Caco-2 (cell line): ENCODE data around the gene RBM43. TPM values are rescaled to one million over a fixed set of nuclear protein-coding genes. Genes with fewer than 3 reads are reported as not detected.

Source experiments
- BruUV-seq: library from RNA; stranded (reverse); fragments of 400-500 nt; replicated peaks from 2 replicates; lab custom pipeline; 2021; lab: Mats Ljungman, UMichigan
- CTCF ChIA-PET: fragments of 300-600 bp; sonication (Branson Sonifier 250); formaldehyde crosslinking; loops from one replicate; lab custom pipeline; 2022; ENCODE audit warnings: antibody characterized with exemption; lab: Charles Lee
- POLR2A ChIA-PET: fragments of 300-600 bp; sonication (Branson Sonifier 250); formaldehyde crosslinking; loops from one replicate; lab custom pipeline; 2022; ENCODE audit warnings: antibody characterized with exemption; lab: Charles Lee
- DNase-seq, 2 experiments: peaks; one replicate each; pipeline versions ENCODE4 v3.0.0 to v3.0.0-alpha.2; 2020 to 2022
- H3K27me3 ChIP-seq: replicated peaks from 2 replicates; pipeline ENCODE4 v1.6.0; 2011; ENCODE audit warnings: low read length; ENCODE audit not compliant: control insufficient read depth, insufficient read depth
- H3K36me3 ChIP-seq: 2 replicates; pipeline ENCODE4 v1.5.1; 2011; ENCODE audit warnings: low read length; ENCODE audit not compliant: control insufficient read depth, insufficient read depth
- H3K4me1 ChIP-seq: fragments of 250-450 bp; sonication (Bioruptor Pico); 2 replicates; pipeline ENCODE4 v1.5.1; 2020; ENCODE audit warnings: mild to moderate bottlenecking
- H3K4me3 ChIP-seq: 2 replicates; pipeline ENCODE4 v1.5.1; 2011; ENCODE audit warnings: low read depth, mild to moderate bottlenecking, control low read depth, low read length
- H3K9me3 ChIP-seq: fragments of 250-450 bp; sonication (Bioruptor Pico); 2 replicates; pipeline ENCODE4 v1.5.1; 2020; ENCODE audit warnings: mild to moderate bottlenecking, moderate library complexity
- H3K27ac Mint-ChIP-seq: one replicate; pipeline ENCODE4 v1.8.0; 2022; ENCODE audit warnings: mixed read lengths; ENCODE audit not compliant: unreplicated experiment
- H3K27me3 Mint-ChIP-seq: one replicate; pipeline ENCODE4 v1.8.0; 2022; ENCODE audit warnings: mixed read lengths; ENCODE audit not compliant: insufficient read depth, unreplicated experiment
- H3K36me3 Mint-ChIP-seq: one replicate; pipeline ENCODE4 v1.8.0; 2022; ENCODE audit warnings: mild to moderate bottlenecking, mixed read lengths; ENCODE audit not compliant: insufficient read depth, unreplicated experiment
- H3K4me1 Mint-ChIP-seq: one replicate; pipeline ENCODE4 v1.8.0; 2022; ENCODE audit warnings: low read depth, mixed read lengths; ENCODE audit not compliant: unreplicated experiment
- H3K4me3 Mint-ChIP-seq: one replicate; pipeline ENCODE4 v1.8.0; 2022; ENCODE audit warnings: mild to moderate bottlenecking, moderate library complexity, mixed read lengths; ENCODE audit not compliant: unreplicated experiment
- H3K9me3 Mint-ChIP-seq: one replicate; pipeline ENCODE4 v1.8.0; 2022; ENCODE audit warnings: mixed read lengths; ENCODE audit not compliant: unreplicated experiment
- CTCF ChIP-seq, 2 experiments: fragments of 200-600 bp in 1 of 2; IDR thresholded peaks; 1 replicate in 1 of 2; 2 replicates in 1 of 2; pipeline versions ENCODE4 v1.5.1 to v1.8.0; 2011 to 2022; ENCODE audit warnings: antibody characterized with exemption in 1 of 2, control low read depth in 1 of 2, inconsistent platforms in 1 of 2, low read depth in 1 of 2, low read length in 1 of 2, mild to moderate bottlenecking in 1 of 2, moderate library complexity in 1 of 2; ENCODE audit not compliant: insufficient read depth in 1 of 2, severe bottlenecking in 1 of 2, unreplicated experiment in 1 of 2
- intact Hi-C: fragments of 100-400 bp; cut with micrococcal nuclease; formaldehyde crosslinking; loops from one replicate; pipeline ENCODE4 v1.10.0; 2022; ENCODE audit not compliant: unreplicated experiment
- total RNA-seq: library from RNA; stranded (reverse); gene quantifications from 2 replicates; pipeline ENCODE4 v1.2.3, GENCODE V29; 2022

RBM43 gene
- total RNA-seq, 1 experiment from 2014 or later = 1.4 TPM

GRCh38 chr2:151243468-151243867 lies 18.2 kb downstream of the RBM43 start:
- BruUV-seq = no TSS peak
- no peaks in the 10 kb centered on the region for H3K27me3 Mint-ChIP-seq
- POLR2A ChIA-PET = no interaction called here

DNA sequence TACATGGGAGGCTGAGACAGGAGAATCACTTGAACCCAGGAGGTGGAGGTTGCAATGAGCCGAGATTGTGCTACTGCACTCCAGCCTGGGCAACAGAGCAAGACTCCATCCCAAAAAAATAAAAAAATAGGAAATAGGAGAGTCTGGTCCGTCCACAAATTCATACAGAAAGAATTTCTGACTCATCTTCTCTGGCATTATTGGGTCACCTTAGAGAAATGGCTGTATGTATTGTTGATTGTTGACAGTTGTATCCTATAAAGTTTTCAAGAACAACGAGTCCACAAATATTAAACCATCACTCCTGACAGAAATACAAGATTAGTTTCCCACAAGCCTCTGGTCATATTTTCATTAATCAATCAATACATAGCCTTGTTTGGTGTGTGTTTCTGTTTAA lies 20.4 kb downstream of the RBM43 start:
- no peak for DNase-seq
- Histone ChIP-seq H3K4me3 (no peak overlapping the region), H3K9me3 (no peaks in the 10 kb centered on the region), H3K27me3 (no peaks in the 10 kb centered on the region), H3K4me1 (no peaks in the 10 kb centered on the region), H3K36me3 (no peaks in the 10 kb centered on the region)
- no TSS peak for BruUV-seq
- intact Hi-C loops = no loop called here
- Mint-ChIP-seq H3K9me3 (no peaks in the 10 kb centered on the region), H3K27me3 (no peaks in the 10 kb centered on the region), H3K4me1 (no peaks in the 10 kb centered on the region), H3K27ac (no peak overlapping the region), H3K4me3 (no peak overlapping the region), H3K36me3 (no peaks in the 10 kb centered on the region)
- POLR2A ChIA-PET = no interaction called here
- CTCF ChIA-PET = no interaction called here
- no peak for TF ChIP-seq CTCF (IDR thresholded peaks at IDR 0.05; ENCODE audit: insufficient read depth in 1 of 2, low read depth in 1 of 2, low read length in 1 of 2, severe bottlenecking in 1 of 2, unreplicated experiment in 1 of 2)

More at GRCh38 chr2:151243468-151243867, 18.2 kb downstream of the RBM43 start:
- Histone ChIP-seq H3K27me3 (no peaks in the 10 kb centered on the region), H3K36me3 (no peaks in the 10 kb centered on the region), H3K9me3 (no peaks in the 10 kb centered on the region), H3K4me1 (no peaks in the 10 kb centered on the region), H3K4me3 (no peak overlapping the region)
- TF ChIP-seq CTCF (IDR thresholded peaks at IDR 0.05; ENCODE audit: insufficient read depth in 1 of 2, low read depth in 1 of 2, low read length in 1 of 2, severe bottlenecking in 1 of 2, unreplicated experiment in 1 of 2) = no peak
- DNase-seq = no peak
- H3K9me3 Mint-ChIP-seq = peaks cover 7% of the 10 kb centered on the region
- H3K27ac Mint-ChIP-seq = no peak overlapping the region
- intact Hi-C loops = no loop called here
- H3K36me3 Mint-ChIP-seq = no peaks in the 10 kb centered on the region
- CTCF ChIA-PET = no interaction called here
- H3K4me3 Mint-ChIP-seq = no peak overlapping the region
- no peaks in the 10 kb centered on the region for H3K4me1 Mint-ChIP-seq

GRCh38 chr2:151240433-151240832 lies 21.2 kb downstream of the RBM43 start:
- Mint-ChIP-seq H3K4me1 (no peaks in the 10 kb centered on the region), H3K27ac (no peak overlapping the region), H3K27me3 (no peaks in the 10 kb centered on the region), H3K36me3 (no peaks in the 10 kb centered on the region), H3K9me3 (no peaks in the 10 kb centered on the region), H3K4me3 (no peak overlapping the region)
- no TSS peak for BruUV-seq
- intact Hi-C loops = no loop called here
- DNase-seq = no peak
- ChIA-PET POLR2A (no interaction called here), CTCF (no interaction called here)
- Histone ChIP-seq H3K4me3 (no peak overlapping the region), H3K36me3 (no peaks in the 10 kb centered on the region), H3K4me1 (no peaks in the 10 kb centered on the region), H3K9me3 (no peaks in the 10 kb centered on the region), H3K27me3 (no peaks in the 10 kb centered on the region)
- TF ChIP-seq CTCF (IDR thresholded peaks at IDR 0.05; ENCODE audit: insufficient read depth in 1 of 2, low read depth in 1 of 2, low read length in 1 of 2, severe bottlenecking in 1 of 2, unreplicated experiment in 1 of 2) = no peak
